Nephron progenitor cell (in vitro differentiated cells): ENCODE measurements around the gene CCDC152.
A peak's percentile ranks its signal among the peaks of the same experiment; 100 is the strongest.
"Not testable (repeated sequence)": the region's sequence is repeated elsewhere in the genome, so short reads cannot be mapped to it uniquely, and the experiment has no call there.

Source experiments
- DNase-seq: peaks from one replicate; pipeline ENCODE4 v3.0.0; 2021
- H3K27ac Mint-ChIP-seq: 2 replicates; pipeline ENCODE4 v1.8.0; 2021; ENCODE audit warnings: mild to moderate bottlenecking, moderate library complexity, mixed read lengths
- H3K27me3 Mint-ChIP-seq: 2 replicates; pipeline ENCODE4 v1.8.0; 2021; ENCODE audit warnings: mild to moderate bottlenecking, low read depth, mixed read lengths; ENCODE audit not compliant: poor library complexity
- H3K36me3 Mint-ChIP-seq: 2 replicates; pipeline ENCODE4 v1.8.0; 2021; ENCODE audit warnings: low read depth, mixed read lengths
- H3K4me1 Mint-ChIP-seq: 2 replicates; pipeline ENCODE4 v1.8.0; 2021; ENCODE audit warnings: mixed read lengths
- H3K4me3 Mint-ChIP-seq: 2 replicates; pipeline ENCODE4 v1.8.0; 2021; ENCODE audit warnings: mild to moderate bottlenecking, moderate library complexity, mixed read lengths
- H3K9me3 Mint-ChIP-seq: 2 replicates; pipeline ENCODE4 v1.8.0; 2021; ENCODE audit warnings: mild to moderate bottlenecking, moderate library complexity, mixed read lengths
- CTCF ChIP-seq: fragments of 200-600 bp; sonication (generic); IDR thresholded peaks from 2 replicates; pipeline ENCODE4 v1.5.0; 2021; ENCODE audit warnings: antibody characterized with exemption

CCDC152 gene

GRCh38 chr5:42810834-42811590, 54.4 kb downstream of the CCDC152 start:
- H3K9me3 Mint-ChIP-seq: no peaks in the 10 kb centered on the region
- peak overlapping the region; percentile 93 for H3K4me3 Mint-ChIP-seq
- TF ChIP-seq CTCF: no peak
- H3K4me1 Mint-ChIP-seq: peaks cover 41% of the 10 kb centered on the region
- H3K27me3 Mint-ChIP-seq: no peaks in the 10 kb centered on the region
- DNase-seq: no peak
- peak overlapping the region; percentile 85 for H3K27ac Mint-ChIP-seq
- H3K36me3 Mint-ChIP-seq: peaks cover 32% of the 10 kb centered on the region

DNA sequence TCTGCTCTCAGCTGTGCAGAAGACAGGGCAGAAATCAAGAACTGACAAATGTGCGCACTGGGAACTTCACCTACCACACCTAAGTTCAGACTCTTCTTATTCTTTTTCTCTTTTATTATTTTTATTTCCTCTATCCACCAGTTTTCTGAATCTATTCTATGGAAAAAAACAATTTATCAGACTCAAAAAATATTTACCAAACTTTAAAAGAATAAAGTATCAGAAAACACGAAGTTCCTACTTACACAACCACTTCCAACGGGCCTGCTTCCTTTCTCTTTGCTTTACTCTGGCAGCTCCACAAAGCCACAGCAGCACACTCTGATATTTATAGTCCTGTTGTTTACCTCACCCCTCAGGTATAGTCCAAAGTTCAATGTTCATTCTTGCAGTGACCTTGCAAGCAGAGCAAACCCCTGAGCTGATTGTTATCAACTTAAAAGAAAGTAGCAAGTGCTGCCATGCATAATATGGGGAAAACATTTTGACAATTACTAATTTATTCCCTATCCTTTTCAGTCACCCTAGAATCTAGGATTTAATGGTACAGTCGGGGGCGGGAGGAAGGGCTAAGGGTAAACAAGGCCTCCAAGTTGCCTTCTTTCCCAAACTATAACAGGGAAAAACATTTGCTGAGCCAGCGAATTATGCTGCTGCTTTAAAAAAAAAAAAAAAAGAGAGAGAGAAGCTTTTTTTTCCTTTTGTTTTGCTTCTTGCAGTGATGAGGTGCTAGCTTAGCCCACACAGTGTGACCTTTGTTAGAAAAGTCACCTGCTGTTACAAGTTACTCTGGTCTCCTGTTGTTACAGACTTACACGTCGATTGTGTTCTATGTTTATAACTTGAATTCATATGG, 55.2 kb downstream of the CCDC152 start, which contains the start of gene SELENOP:
SELENOP (minus strand) TSS at position 302 of the 856 bp plus-strand sequence. CDS start 3,539 bp downstream, outside the sequence.
- peak; percentile 22 for DNase-seq
- Mint-ChIP-seq H3K36me3 (peaks cover 24% of the 10 kb centered on the region), H3K27ac (peak within 1 kb of the TSS; percentile 90), H3K27me3 (no peaks in the 10 kb centered on the region), H3K9me3 (no peaks in the 10 kb centered on the region), H3K4me1 (peaks cover 41% of the 10 kb centered on the region), H3K4me3 (peak within 1 kb of the TSS; percentile 93)
- TF ChIP-seq CTCF: no peak

DNA sequence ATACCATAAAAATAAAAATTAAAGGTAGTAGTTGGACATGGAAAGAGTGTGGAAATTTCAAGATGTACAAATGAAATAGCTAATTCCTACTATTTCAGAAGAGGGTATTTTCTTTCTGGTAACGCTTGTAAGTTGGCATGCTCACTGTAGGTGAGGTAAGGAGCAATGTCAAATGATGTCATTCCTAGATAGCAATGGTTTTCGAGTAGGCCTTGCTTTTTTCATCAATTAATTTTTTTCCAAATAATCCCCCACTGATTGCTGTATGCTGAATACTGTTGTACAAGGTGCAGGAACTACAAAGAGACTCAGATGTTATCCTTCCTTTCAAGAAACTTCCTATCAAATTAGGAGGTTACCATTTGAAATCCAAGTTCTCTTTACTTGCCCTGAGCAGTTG, 56.0 kb downstream of the CCDC152 start:
- Mint-ChIP-seq H3K9me3 (no peaks in the 10 kb centered on the region), H3K27ac (peak overlapping the region; percentile 90), H3K36me3 (peaks cover 16% of the 10 kb centered on the region), H3K4me1 (peaks cover 41% of the 10 kb centered on the region), H3K4me3 (peak overlapping the region; percentile 31), H3K27me3 (peaks cover 1% of the 10 kb centered on the region)
- no peak for DNase-seq
- no peak for TF ChIP-seq CTCF

DNA sequence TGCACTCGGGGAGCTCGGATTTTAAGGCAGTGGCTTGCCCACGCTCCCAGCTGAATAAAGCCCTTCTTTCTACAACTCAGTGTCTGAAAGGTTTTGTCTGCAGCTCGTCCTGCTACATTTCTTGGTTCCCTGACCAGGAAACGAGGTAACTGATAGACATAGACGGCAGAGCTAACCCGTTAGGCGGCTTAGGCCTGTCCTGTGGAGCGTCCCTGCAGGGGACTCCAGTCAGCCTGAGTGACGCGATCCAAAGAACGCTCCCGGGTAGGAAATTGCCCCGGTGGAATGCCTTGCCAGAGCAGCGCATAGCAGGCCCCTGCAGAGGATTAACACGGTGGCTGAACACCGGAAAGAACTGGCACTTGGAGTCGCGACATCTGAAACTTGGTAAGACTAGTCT, 56.9 kb downstream of the CCDC152 start:
- DNase-seq: peak; percentile 35
- Mint-ChIP-seq H3K36me3 (peaks cover 8% of the 10 kb centered on the region), H3K4me1 (peaks cover 41% of the 10 kb centered on the region), H3K4me3 (no peak overlapping the region), H3K27ac (peak overlapping the region; percentile 90), H3K9me3 (no peaks in the 10 kb centered on the region), H3K27me3 (peaks cover 3% of the 10 kb centered on the region)
- TF ChIP-seq CTCF: no peak

DNA sequence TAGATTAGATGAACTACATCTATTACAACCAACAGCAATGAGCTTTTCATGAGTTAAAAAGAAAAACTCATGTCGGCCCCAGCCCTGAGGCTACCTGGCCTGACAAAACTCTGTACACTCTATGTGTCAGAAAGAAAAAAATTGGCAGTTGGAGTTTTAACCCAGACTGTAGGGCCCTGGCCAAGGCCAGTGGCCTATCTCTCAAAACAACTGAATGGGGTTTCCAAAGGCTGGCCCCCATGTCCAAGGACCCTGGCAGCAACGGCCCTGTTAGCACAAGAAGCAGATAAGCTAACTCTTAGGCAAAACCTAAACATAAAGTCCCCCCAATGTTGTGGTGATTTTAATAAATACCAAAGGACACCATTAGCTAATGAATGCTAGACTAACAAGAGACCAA, 59.9 kb downstream of the CCDC152 start:
- not testable (repeated sequence) for H3K9me3 Mint-ChIP-seq, H3K27ac Mint-ChIP-seq

DNA sequence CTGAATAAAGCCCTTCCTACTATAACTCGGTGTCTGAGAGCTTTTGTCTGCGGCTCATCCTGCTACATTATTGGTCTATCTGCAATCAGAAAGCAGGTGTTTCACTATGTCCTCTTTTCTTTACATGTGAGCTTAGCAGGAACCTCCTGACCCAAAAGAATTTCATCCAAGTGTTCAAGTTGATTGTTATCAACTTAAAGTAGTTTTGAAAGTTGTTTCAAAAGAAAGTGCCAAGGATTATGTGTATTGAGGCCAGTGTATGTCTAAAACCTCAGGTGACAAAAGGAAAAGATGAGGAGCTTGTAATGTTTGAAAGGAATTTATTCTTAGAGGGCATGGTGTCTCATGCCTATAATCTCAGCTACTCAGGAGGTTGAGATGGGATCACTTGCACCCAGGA, 63.1 kb downstream of the CCDC152 start:
- TF ChIP-seq CTCF: no peak
- H3K27ac Mint-ChIP-seq: no peak overlapping the region
- no peaks in the 10 kb centered on the region for H3K36me3 Mint-ChIP-seq
- H3K4me3 Mint-ChIP-seq: no peak overlapping the region
- H3K4me1 Mint-ChIP-seq: no peaks in the 10 kb centered on the region
- H3K27me3 Mint-ChIP-seq: peaks cover 3% of the 10 kb centered on the region
- H3K9me3 Mint-ChIP-seq: no peaks in the 10 kb centered on the region
- no peak for DNase-seq

More for the DNA sequence above, 59.9 kb downstream of the CCDC152 start:
- H3K27me3 Mint-ChIP-seq, H3K4me3 Mint-ChIP-seq, H3K36me3 Mint-ChIP-seq, DNase-seq: not testable (repeated sequence)
- H3K4me1 Mint-ChIP-seq: peaks cover 21% of the 10 kb centered on the region
